ENCODE results near the gene ANKRD30B. TPM values are rescaled to one million over a fixed set of nuclear protein-coding genes. Genes with fewer than 3 reads are reported as not detected.

The ANKRD30B gene
- total RNA-seq, 1 experiment from 2014 or later = not detected

- no peaks in the 10 kb centered on the region for H3K4me1 ChIP-seq (ENCODE audit: control insufficient read depth, insufficient read depth, low read length)
- intact Hi-C loops (cut with micrococcal nuclease; ENCODE audit: unreplicated experiment) (no loop called here), in situ Hi-C loops (cut with HindIII; ENCODE audit: low pct_unique_long_range_greater_than_20kb, low sequenced_read_pairs) (no loop called here)
- H3K27ac ChIP-seq (ENCODE audit: low read length) = no peak overlapping the region
- H3K4me3 ChIP-seq (ENCODE audit: low read depth in 2 of 2, low read length in 2 of 2) = no peak overlapping the region
- H3K36me3 ChIP-seq (ENCODE audit: control insufficient read depth, insufficient read depth, low read length) = no peaks in the 10 kb centered on the region
- no peak for ATAC-seq
- ChIA-PET POLR2A (no interaction called here), CTCF (no interaction called here)
- H3K9me3 ChIP-seq (ENCODE audit: control insufficient read depth, insufficient read depth, low read depth, low read length) = no peaks in the 10 kb centered on the region
- no TSS peak for BruUV-seq (replicated peaks)
- peak; percentile 8 for DNase-seq (ENCODE audit: low read depth, low spot score)
- H3K27me3 ChIP-seq (ENCODE audit: control insufficient read depth, insufficient read depth, low read length) = no peaks in the 10 kb centered on the region
- TF ChIP-seq TCF7L2 (IDR thresholded peaks at IDR 0.05; ENCODE audit: low read depth, low read length) (no peak), REST (IDR thresholded peaks at IDR 0.05; ENCODE audit: insufficient read depth in 1 of 2, low read depth in 2 of 2, low read length in 1 of 2) (no peak), POLR2AphosphoS5 (IDR thresholded peaks at IDR 0.05; ENCODE audit: low read depth, low read length) (no peak), SIN3A (IDR thresholded peaks at IDR 0.05; ENCODE audit: borderline replicate concordance, insufficient read depth, low read depth, low read length) (no peak), CTCF (IDR thresholded peaks at IDR 0.05) (no peak)
Measured at GRCh38 chr18:14767474-14767873, 19.5 kb downstream of the ANKRD30B start.

GRCh38 chr18:14768241-14768640 is 20.3 kb downstream of the ANKRD30B start:
- Histone ChIP-seq H3K4me3 (ENCODE audit: low read depth in 2 of 2, low read length in 2 of 2) (no peak overlapping the region), H3K9me3 (ENCODE audit: control insufficient read depth, insufficient read depth, low read depth, low read length) (no peaks in the 10 kb centered on the region), H3K36me3 (ENCODE audit: control insufficient read depth, insufficient read depth, low read length) (no peaks in the 10 kb centered on the region), H3K27me3 (ENCODE audit: control insufficient read depth, insufficient read depth, low read length) (no peaks in the 10 kb centered on the region), H3K27ac (ENCODE audit: low read length) (no peak overlapping the region), H3K4me1 (ENCODE audit: control insufficient read depth, insufficient read depth, low read length) (no peaks in the 10 kb centered on the region)
- CTCF ChIA-PET = no interaction called here
- DNase-seq (ENCODE audit: low read depth, low spot score) (no peak), ATAC-seq (no peak)
- POLR2A ChIA-PET = no interaction called here
- intact Hi-C loops (cut with micrococcal nuclease; ENCODE audit: unreplicated experiment) = no loop called here
- in situ Hi-C loops (cut with HindIII; ENCODE audit: low pct_unique_long_range_greater_than_20kb, low sequenced_read_pairs) = no loop called here
- BruUV-seq (replicated peaks) = no TSS peak
- TF ChIP-seq SIN3A (IDR thresholded peaks at IDR 0.05; ENCODE audit: borderline replicate concordance, insufficient read depth, low read depth, low read length) (no peak), CTCF (IDR thresholded peaks at IDR 0.05) (no peak), TCF7L2 (IDR thresholded peaks at IDR 0.05; ENCODE audit: low read depth, low read length) (no peak), REST (IDR thresholded peaks at IDR 0.05; ENCODE audit: insufficient read depth in 1 of 2, low read depth in 2 of 2, low read length in 1 of 2) (no peak), POLR2AphosphoS5 (IDR thresholded peaks at IDR 0.05; ENCODE audit: low read depth, low read length) (no peak)
